Neutrophil (primary cell): ENCODE results near the gene CCHCR1.

Source experiments
- H3K27ac ChIP-seq: fragments of 200-600 bp; sonication (generic); 2 replicates; pipeline ENCODE4 v1.5.1; 2016; ENCODE audit warnings: mild to moderate bottlenecking, moderate library complexity
- H3K27me3 ChIP-seq: fragments of 200-600 bp; sonication (generic); 2 replicates; pipeline ENCODE4 v1.6.0; 2016; ENCODE audit warnings: mild to moderate bottlenecking
- H3K36me3 ChIP-seq: fragments of 200-600 bp; sonication (generic); 2 replicates; pipeline ENCODE4 v1.5.1; 2017
- H3K4me1 ChIP-seq, 2 experiments: fragments of 200-600 bp in 1 of 2; sonication (generic) in 1 of 2; 1 replicate in 1 of 2; 2 replicates in 1 of 2; pipeline versions ENCODE4 v1.5.1 to v1.6.1; 2013 to 2016; ENCODE audit warnings: low read depth in 1 of 2, low read length in 1 of 2, mild to moderate bottlenecking in 1 of 2, moderate library complexity in 1 of 2; ENCODE audit not compliant: control insufficient read depth in 1 of 2, insufficient read depth in 1 of 2
- H3K4me3 ChIP-seq, 2 experiments: fragments of 200-600 bp in 1 of 2; sonication (generic) in 1 of 2; 1 replicate in 1 of 2; 2 replicates in 1 of 2; pipeline ENCODE4 v1.5.1; 2013 to 2016; ENCODE audit warnings: low read depth in 1 of 2, low read length in 1 of 2, mild to moderate bottlenecking in 1 of 2, moderate library complexity in 1 of 2
- H3K9me3 ChIP-seq: fragments of 200-600 bp; sonication (generic); 2 replicates; pipeline ENCODE4 v1.5.1; 2016
- TF ChIP-seq, protein P1 (sequence below): fragments of 200-600 bp; sonication (generic); IDR thresholded peaks from 2 replicates; pipeline ENCODE4 v1.5.1; 2016; ENCODE audit warnings: antibody characterized with exemption

CCHCR1 gene

DNA sequence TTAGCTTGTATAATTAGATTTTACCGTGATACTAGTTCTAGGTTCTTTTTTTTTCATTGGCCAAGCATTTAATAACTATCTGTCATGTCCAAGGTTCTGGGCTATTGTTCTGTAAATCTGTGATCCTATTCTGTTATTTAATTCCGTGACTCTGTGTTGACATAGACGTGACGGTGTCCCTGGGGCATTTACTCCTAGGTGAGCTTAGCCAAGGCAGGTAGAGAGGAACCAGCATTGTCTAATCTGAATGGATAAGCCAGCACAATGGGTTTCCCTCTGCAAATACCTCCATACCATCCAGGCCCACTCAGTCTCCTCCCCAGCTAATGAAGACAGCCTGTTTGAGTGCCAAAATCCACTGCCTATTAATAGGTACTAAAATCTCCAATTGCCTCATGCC is 28.5 kb downstream of the CCHCR1 start:
- TF ChIP-seq, protein P1, sequence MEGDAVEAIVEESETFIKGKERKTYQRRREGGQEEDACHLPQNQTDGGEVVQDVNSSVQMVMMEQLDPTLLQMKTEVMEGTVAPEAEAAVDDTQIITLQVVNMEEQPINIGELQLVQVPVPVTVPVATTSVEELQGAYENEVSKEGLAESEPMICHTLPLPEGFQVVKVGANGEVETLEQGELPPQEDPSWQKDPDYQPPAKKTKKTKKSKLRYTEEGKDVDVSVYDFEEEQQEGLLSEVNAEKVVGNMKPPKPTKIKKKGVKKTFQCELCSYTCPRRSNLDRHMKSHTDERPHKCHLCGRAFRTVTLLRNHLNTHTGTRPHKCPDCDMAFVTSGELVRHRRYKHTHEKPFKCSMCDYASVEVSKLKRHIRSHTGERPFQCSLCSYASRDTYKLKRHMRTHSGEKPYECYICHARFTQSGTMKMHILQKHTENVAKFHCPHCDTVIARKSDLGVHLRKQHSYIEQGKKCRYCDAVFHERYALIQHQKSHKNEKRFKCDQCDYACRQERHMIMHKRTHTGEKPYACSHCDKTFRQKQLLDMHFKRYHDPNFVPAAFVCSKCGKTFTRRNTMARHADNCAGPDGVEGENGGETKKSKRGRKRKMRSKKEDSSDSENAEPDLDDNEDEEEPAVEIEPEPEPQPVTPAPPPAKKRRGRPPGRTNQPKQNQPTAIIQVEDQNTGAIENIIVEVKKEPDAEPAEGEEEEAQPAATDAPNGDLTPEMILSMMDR: no peak
- Histone ChIP-seq H3K9me3 (no peaks in the 10 kb centered on the region), H3K27ac (no peak overlapping the region), H3K4me3 (no peak overlapping the region), H3K4me1 (no peaks in the 10 kb centered on the region), H3K27me3 (peaks cover 18% of the 10 kb centered on the region), H3K36me3 (no peaks in the 10 kb centered on the region)

DNA sequence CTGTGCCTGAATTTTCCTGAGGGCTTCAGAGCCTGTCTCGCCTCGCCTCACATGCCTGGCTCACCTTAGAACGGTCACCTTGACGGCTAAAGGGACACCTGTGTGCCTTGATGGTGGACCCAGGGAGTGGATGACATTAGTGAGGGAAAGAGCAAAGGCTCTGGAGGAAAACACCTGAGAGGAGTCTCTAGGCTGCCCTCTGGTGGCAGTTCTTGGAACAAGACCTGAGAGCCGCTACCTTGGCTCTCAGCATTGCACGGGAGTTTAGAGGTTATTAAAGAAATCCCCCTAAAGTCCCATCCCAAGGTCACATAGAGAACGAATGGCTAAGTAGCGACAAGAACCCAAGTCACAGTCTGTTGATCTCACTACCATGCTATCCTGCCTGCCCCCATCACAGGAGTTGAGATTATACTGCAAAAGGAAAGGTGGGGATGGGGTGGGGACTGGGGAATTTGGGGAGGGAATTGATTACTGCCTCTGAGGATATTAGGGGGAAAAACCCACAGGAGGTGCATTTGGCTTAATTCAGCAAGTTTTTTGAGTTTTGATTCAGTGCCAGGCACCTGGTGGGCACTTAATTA is 29.4 kb downstream of the CCHCR1 start:
- Histone ChIP-seq H3K27ac (no peak overlapping the region), H3K9me3 (no peaks in the 10 kb centered on the region), H3K4me3 (no peak overlapping the region), H3K36me3 (no peaks in the 10 kb centered on the region), H3K27me3 (peaks cover 18% of the 10 kb centered on the region), H3K4me1 (no peaks in the 10 kb centered on the region)
- TF ChIP-seq, protein P1: peak; percentile 75

DNA sequence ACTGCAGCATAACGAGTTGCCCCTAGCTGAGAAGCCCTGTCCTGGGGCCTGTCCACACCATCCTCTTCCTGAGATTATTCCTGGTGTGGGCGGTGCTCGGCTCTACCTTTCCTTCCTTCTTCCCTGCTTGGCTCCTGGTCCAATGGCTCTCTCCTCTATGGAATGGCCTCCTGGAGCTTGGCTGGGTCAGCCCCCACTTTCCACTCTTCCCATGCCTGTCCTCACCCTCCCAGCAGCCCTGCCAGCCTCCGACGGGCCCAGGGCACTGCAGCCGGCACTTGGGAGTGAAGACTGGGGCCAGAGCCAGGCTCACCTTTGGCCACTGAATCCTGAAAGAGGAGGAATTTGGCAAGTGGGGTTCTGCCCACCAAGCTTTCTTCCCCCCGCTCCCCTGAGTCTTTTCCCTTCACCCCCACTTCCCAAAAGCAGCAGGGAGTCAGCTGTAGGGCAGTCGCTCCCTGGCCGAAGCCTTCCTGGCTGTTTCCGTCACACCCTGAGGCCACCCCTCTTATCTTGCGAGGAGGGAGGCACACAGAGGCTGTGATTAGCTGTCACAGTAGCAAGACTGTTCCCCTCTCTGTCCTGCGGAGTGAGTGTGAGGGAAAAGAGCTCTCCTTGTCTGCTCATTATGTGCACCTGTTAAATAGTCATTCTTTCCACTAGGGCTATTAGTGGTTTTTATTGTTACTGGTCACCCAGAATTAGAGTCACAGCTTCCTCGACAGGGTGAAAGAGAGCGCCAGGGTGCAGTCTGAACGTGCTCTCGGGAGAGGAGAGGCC is 31.0 kb downstream of the CCHCR1 start:
- Histone ChIP-seq H3K4me3 (no peak overlapping the region), H3K27me3 (peaks cover 18% of the 10 kb centered on the region), H3K9me3 (no peaks in the 10 kb centered on the region), H3K4me1 (no peaks in the 10 kb centered on the region), H3K27ac (no peak overlapping the region), H3K36me3 (no peaks in the 10 kb centered on the region)
- TF ChIP-seq, protein P1: no peak

DNA sequence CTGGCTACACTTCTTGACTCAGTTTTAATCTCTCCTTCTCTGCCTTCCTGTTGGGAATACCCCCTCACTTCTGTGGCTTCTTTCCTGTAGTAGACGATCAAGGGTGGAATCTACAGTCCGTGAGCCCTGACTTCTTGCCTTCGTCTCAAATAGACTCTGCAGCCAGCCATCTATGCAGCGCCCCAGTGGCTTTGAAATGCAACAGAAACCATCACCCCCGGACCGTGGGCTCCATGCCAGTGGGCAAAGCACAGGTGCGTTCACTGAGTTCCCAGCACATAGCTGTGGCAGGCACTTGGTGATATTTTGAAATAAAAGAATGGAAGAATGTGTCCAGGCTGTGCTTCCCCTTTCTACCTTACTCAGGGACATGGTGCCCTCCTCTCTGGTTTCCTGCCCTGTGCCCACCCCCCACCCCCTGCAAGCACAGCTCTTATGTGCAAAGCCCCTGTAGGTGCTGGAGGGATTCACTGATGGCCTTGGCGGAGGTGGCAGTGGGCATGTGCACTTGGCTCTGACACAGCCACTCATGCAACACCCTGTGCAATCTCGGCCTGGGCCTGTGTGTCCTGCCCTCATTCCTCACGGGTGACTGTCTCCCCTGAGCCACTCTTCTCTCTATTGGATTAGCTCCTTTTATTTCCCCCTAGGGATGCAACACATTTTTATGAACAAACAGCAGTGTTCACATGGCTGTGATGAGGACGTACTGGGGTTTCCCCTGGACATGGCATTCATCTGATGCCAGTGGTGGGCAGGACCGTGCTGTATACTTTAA is 31.8 kb downstream of the CCHCR1 start:
- H3K4me3 ChIP-seq: no peak overlapping the region
- H3K9me3 ChIP-seq: no peaks in the 10 kb centered on the region
- H3K4me1 ChIP-seq: no peaks in the 10 kb centered on the region
- peaks cover 18% of the 10 kb centered on the region for H3K27me3 ChIP-seq
- no peaks in the 10 kb centered on the region for H3K36me3 ChIP-seq
- H3K27ac ChIP-seq: no peak overlapping the region
- TF ChIP-seq, protein P1: no peak

DNA sequence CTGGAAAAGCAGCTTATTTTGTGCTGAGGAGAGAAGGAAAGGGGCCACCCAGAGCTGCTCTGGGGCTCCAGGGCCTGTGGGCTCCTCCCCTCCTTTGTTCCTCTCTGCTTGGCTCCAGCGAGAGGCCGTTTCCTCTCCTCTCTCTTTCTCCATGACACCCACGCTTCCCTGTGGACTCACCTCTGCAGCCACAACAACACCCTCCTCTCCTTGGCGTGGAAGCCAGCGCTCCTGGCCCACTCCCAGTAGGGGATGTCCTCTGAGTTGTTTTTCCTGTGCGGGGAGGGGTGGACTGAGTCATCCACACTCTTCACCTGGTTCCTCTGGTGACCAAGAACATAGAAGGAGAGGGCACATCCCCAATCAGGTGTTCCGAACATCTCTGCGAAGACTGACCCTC is 32.4 kb downstream of the CCHCR1 start:
- Histone ChIP-seq H3K27ac (no peak overlapping the region), H3K27me3 (peaks cover 25% of the 10 kb centered on the region), H3K4me1 (no peaks in the 10 kb centered on the region), H3K9me3 (no peaks in the 10 kb centered on the region), H3K36me3 (no peaks in the 10 kb centered on the region), H3K4me3 (no peak overlapping the region)
- TF ChIP-seq, protein P1: no peak
